ENCODE data around the gene FBXO9.

FBXO9 gene

GRCh38 chr6:53139841-53140413, 74.7 kb downstream of the FBXO9 start:
- Histone ChIP-seq H3K36me3 (ENCODE audit: control insufficient read depth, insufficient read depth, low read length) (no peaks in the 10 kb centered on the region), H3K27me3 (replicated peaks; ENCODE audit: control insufficient read depth, insufficient read depth, low read length) (no peaks in the 10 kb centered on the region; the same call in 1 of the 2 replicates), H3K4me3 (replicated peaks; ENCODE audit: low read depth, low read length) (no peak overlapping the region)
- TF ChIP-seq CTCF (IDR thresholded peaks at IDR 0.05; ENCODE audit: insufficient read depth, low read length, poor library complexity, severe bottlenecking): no peak
- no peak for DNase-seq (ENCODE audit: extremely low read depth, insufficient read length)

- DNase-seq (ENCODE audit: extremely low read depth, insufficient read length): no peak
- Histone ChIP-seq H3K36me3 (ENCODE audit: control insufficient read depth, insufficient read depth, low read length) (no peaks in the 10 kb centered on the region), H3K27me3 (replicated peaks; ENCODE audit: control insufficient read depth, insufficient read depth, low read length) (no peaks in the 10 kb centered on the region; the same call in 1 of the 2 replicates), H3K4me3 (replicated peaks; ENCODE audit: low read depth, low read length) (no peak overlapping the region)
- TF ChIP-seq CTCF (IDR thresholded peaks at IDR 0.05; ENCODE audit: insufficient read depth, low read length, poor library complexity, severe bottlenecking): no peak
Measured at GRCh38 chr6:53142810-53143209, 77.6 kb downstream of the FBXO9 start.

DNA sequence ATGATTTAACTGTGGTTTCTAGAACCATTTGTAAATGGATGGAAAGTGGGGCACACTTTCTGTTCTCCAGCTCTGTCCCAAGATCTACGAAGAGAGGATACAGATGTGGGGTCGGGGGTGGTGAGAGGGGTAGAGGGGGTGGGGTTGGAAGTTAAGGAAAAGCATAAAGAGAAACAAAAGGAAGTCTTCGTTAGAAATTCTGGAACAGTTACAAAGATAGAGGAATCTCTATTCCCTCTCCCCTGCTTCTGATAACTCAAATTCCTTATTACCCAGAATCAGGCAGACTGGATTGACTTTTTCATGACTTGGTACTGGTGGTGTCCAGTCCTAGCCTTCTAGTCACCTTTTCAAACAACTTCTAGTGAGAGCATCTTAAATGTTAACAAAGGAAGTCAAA, 78.5 kb downstream of the FBXO9 start:
- Histone ChIP-seq H3K4me3 (replicated peaks; ENCODE audit: low read depth, low read length) (no peak overlapping the region), H3K36me3 (ENCODE audit: control insufficient read depth, insufficient read depth, low read length) (no peaks in the 10 kb centered on the region), H3K27me3 (replicated peaks; ENCODE audit: control insufficient read depth, insufficient read depth, low read length) (no peaks in the 10 kb centered on the region; the same call in 1 of the 2 replicates)
- TF ChIP-seq CTCF (IDR thresholded peaks at IDR 0.05; ENCODE audit: insufficient read depth, low read length, poor library complexity, severe bottlenecking): no peak
- DNase-seq (ENCODE audit: extremely low read depth, insufficient read length): no peak

- H3K27me3 ChIP-seq (replicated peaks; ENCODE audit: control insufficient read depth, insufficient read depth, low read length): no peaks in the 10 kb centered on the region; the same call in 1 of the 2 replicates
- H3K4me3 ChIP-seq (replicated peaks; ENCODE audit: low read depth, low read length): no peak overlapping the region
- no peaks in the 10 kb centered on the region for H3K36me3 ChIP-seq (ENCODE audit: control insufficient read depth, insufficient read depth, low read length)
- no peak for TF ChIP-seq CTCF (IDR thresholded peaks at IDR 0.05; ENCODE audit: insufficient read depth, low read length, poor library complexity, severe bottlenecking)
- DNase-seq (ENCODE audit: extremely low read depth, insufficient read length): no peak
Measured at GRCh38 chr6:53144802-53145201, 79.6 kb downstream of the FBXO9 start.

- Histone ChIP-seq H3K4me3 (replicated peaks; ENCODE audit: low read depth, low read length) (no peak within 1 kb of the TSS), H3K27me3 (replicated peaks; ENCODE audit: control insufficient read depth, insufficient read depth, low read length) (no peaks in the 10 kb centered on the region; the same call in 1 of the 2 replicates), H3K36me3 (ENCODE audit: control insufficient read depth, insufficient read depth, low read length) (no peaks in the 10 kb centered on the region)
- DNase-seq (ENCODE audit: extremely low read depth, insufficient read length): no peak
- TF ChIP-seq CTCF (IDR thresholded peaks at IDR 0.05; ENCODE audit: insufficient read depth, low read length, poor library complexity, severe bottlenecking): no peak
Measured at GRCh38 chr6:53148684-53149083, 83.5 kb downstream of the FBXO9 start, which contains the start of gene GCM1. Gene GCM1 (minus strand): TSS chr6:53148841. CDS start chr6:53145632, 3,209 bp downstream.
